Neural crest cell (in vitro differentiated cells): ENCODE results near the gene ITSN1. TPM values are rescaled to one million over a fixed set of nuclear protein-coding genes. Genes with fewer than 3 reads are reported as not detected.
A peak's percentile ranks its signal among the peaks of the same experiment; 100 is the strongest.

Experiments used
- DNase-seq: peaks from one replicate; pipeline ENCODE4 v3.0.0; 2021; ENCODE audit warnings: low read depth, mixed read lengths, low spot score
- H3K27ac Mint-ChIP-seq: one replicate; pipeline ENCODE4 v1.8.0; 2021; ENCODE audit warnings: mild to moderate bottlenecking, mixed read lengths; ENCODE audit not compliant: unreplicated experiment
- H3K27me3 Mint-ChIP-seq: 2 replicates; pipeline ENCODE4 v1.8.0; 2021; ENCODE audit warnings: low read depth, mild to moderate bottlenecking, mixed read lengths
- H3K36me3 Mint-ChIP-seq: 2 replicates; pipeline ENCODE4 v1.8.0; 2021; ENCODE audit warnings: low read depth, mild to moderate bottlenecking, mixed read lengths
- H3K4me1 Mint-ChIP-seq: 2 replicates; pipeline ENCODE4 v1.8.0; 2021; ENCODE audit warnings: mixed read lengths
- H3K4me3 Mint-ChIP-seq: one replicate; pipeline ENCODE4 v1.8.0; 2021; ENCODE audit warnings: mild to moderate bottlenecking, mixed read lengths
- H3K9me3 Mint-ChIP-seq: 2 replicates; pipeline ENCODE4 v1.8.0; 2021; ENCODE audit warnings: mixed read lengths
- CTCF ChIP-seq: fragments of 200-600 bp; sonication (generic); conservative IDR thresholded peaks from 2 replicates; pipeline ENCODE4 v1.5.0; 2021; ENCODE audit warnings: antibody characterized with exemption, mild to moderate bottlenecking
- total RNA-seq: library from RNA; stranded (reverse); gene quantifications from 2 replicates; pipeline ENCODE4 v1.2.1, GENCODE V29; 2021

ITSN1 gene
- total RNA-seq, 1 donor from 2014 or later: 62.7 TPM

- H3K27ac Mint-ChIP-seq: no peak overlapping the region
- no peak for TF ChIP-seq CTCF
Measured at GRCh38 chr21:33828083-33828482, 185.8 kb downstream of the ITSN1 start.

DNA sequence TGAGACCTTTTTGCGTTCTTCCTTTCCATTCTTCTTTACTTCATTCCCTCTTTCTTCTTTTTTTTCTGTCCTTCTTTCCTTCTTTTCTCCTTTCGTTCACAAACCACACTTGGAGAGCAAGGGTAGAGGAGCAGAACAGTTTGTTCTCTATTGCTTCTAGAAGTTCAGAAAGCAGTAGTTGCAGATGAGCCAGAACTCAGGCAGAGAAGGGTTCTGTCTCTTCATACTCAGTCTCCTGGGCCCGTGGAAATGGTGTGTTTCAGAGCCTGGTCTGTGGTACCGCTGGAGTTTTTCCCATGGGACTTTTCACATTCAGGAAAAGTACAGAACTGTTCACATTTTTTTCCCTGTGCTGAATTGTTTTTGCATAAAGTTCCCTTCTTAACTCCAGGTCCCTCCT, 186.3 kb downstream of the ITSN1 start:
- no peak for TF ChIP-seq CTCF
- Mint-ChIP-seq H3K4me3 (no peak overlapping the region), H3K27me3 (no peaks in the 10 kb centered on the region), H3K36me3 (peaks cover 45% of the 10 kb centered on the region), H3K4me1 (peaks cover 6% of the 10 kb centered on the region), H3K9me3 (no peaks in the 10 kb centered on the region), H3K27ac (no peak overlapping the region)
- DNase-seq: no peak

More at GRCh38 chr21:33828083-33828482, 185.8 kb downstream of the ITSN1 start:
- peaks cover 47% of the 10 kb centered on the region for H3K36me3 Mint-ChIP-seq
- DNase-seq: no peak
- H3K4me3 Mint-ChIP-seq: no peak overlapping the region
- no peaks in the 10 kb centered on the region for H3K9me3 Mint-ChIP-seq
- H3K27me3 Mint-ChIP-seq: no peaks in the 10 kb centered on the region
- peaks cover 11% of the 10 kb centered on the region for H3K4me1 Mint-ChIP-seq

DNA sequence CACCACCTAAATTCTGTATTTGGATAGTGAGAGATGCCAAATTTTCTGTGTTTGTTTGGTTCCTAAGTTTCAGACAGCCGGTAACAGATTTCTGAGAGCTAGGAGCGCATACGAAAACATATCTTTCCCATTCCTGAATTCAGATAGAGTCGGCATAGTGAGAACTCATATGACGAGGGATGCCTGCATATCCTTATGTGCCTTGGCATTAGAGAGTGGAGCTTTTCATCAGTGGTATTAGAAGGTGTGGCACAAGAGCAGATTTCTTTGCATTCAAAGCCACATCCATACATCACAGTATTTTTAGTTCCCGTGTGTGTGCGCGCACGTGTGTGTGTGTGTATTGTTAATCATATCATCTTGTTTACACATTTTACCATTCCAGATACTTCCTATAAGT, 187.5 kb downstream of the ITSN1 start:
- peaks cover 9% of the 10 kb centered on the region for H3K4me1 Mint-ChIP-seq
- no peak overlapping the region for H3K27ac Mint-ChIP-seq
- no peaks in the 10 kb centered on the region for H3K27me3 Mint-ChIP-seq
- TF ChIP-seq CTCF: no peak
- no peaks in the 10 kb centered on the region for H3K9me3 Mint-ChIP-seq
- no peak overlapping the region for H3K4me3 Mint-ChIP-seq
- H3K36me3 Mint-ChIP-seq: peaks cover 44% of the 10 kb centered on the region
- no peak for DNase-seq

DNA sequence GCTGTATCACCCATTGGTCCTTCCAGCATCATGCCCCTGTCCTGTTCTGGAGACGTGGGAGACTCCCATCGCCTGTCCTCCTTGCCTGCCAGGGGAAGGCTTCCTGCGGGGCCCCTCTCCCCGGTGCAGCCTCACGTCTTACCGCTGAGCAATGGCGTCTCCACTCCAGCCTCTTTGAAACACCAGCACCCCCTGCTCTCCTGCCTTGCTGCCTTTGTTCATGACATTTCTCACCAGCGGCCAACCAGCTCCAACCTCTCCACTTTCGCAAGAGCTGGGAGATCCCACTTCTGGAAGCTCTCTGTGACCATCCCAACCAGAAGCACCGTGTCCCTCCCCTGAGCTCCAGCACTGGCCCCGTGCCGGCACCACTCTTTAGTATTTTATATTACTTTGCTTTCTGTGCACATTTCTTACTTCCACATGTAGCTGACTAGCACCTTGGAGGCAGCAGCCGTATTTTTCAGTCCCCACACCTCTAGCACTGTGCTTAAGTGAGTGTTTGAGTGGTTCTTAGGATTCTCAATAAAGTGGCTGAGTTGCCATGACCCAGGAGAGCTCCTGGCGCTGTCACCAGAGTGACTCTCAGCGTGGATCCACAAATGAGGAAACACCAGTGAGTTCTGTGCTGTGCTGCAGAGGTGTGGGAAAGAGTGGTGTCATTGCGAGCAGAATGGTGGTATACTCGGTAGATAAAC, 189.8 kb downstream of the ITSN1 start:
- TF ChIP-seq CTCF: no peak
- H3K9me3 Mint-ChIP-seq: no peaks in the 10 kb centered on the region
- DNase-seq: no peak
- no peak overlapping the region for H3K4me3 Mint-ChIP-seq
- H3K27me3 Mint-ChIP-seq: no peaks in the 10 kb centered on the region
- peak overlapping the region; percentile 52 for H3K27ac Mint-ChIP-seq
- peaks cover 51% of the 10 kb centered on the region for H3K36me3 Mint-ChIP-seq
- H3K4me1 Mint-ChIP-seq: peaks cover 15% of the 10 kb centered on the region

DNA sequence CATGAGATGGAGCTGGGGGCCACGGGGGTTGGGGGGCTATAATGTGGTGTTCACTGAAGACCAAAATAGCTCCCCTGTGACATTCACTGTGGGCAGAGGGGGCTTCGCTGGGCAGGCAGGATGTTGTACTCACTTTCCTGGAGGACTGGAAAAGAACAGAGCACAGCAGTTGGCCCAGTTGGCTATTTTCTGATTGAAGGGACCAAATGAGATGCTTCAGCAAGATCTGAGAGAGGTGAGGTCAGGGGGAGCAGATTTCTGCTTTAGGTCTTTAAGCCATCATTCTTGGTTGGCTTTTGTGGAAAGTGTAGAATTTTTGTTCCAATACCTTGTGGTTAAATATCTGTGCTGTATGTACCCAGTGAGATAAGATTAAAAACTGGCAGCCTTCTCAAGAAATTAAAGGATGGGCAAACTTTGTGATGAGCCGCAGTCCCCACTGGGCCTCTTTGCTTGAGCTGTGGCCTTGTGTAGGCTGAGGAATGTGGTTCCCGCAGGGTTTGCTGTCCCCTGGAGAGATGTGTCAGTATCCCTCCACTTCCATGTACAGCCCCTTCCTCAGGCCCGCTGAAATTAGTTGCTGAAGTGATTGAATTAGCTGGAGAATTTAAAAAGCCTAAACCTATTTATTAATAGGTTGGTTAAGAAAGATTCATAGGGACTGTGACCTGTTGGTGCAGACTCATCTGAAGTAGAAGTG, 192.7 kb downstream of the ITSN1 start:
- Mint-ChIP-seq H3K9me3 (no peaks in the 10 kb centered on the region), H3K36me3 (peaks cover 49% of the 10 kb centered on the region), H3K4me3 (peak overlapping the region; percentile 33), H3K27ac (peak overlapping the region; percentile 83), H3K4me1 (peaks cover 15% of the 10 kb centered on the region), H3K27me3 (no peaks in the 10 kb centered on the region)
- no peak for DNase-seq
- TF ChIP-seq CTCF: no peak
